HUES6 (cell line): Measurements from ENCODE around the gene LPCAT1.
"Not testable (repeated sequence)": the region's sequence is repeated elsewhere in the genome, so short reads cannot be mapped to it uniquely, and the experiment has no call there.

Experiments
- H3K27ac ChIP-seq: 2 replicates; pipeline ENCODE4 v1.7.0; 2013; ENCODE audit warnings: low read depth, mild to moderate bottlenecking, low read length, inconsistent platforms
- H3K27me3 ChIP-seq: 2 replicates; pipeline ENCODE4 v1.6.1; 2013; ENCODE audit warnings: low read length; ENCODE audit not compliant: control insufficient read depth, insufficient read depth
- H3K36me3 ChIP-seq: 2 replicates; pipeline ENCODE4 v1.6.1; 2013; ENCODE audit warnings: low read length; ENCODE audit not compliant: control insufficient read depth, insufficient read depth
- H3K4me1 ChIP-seq: 2 replicates; pipeline ENCODE4 v1.6.1; 2013; ENCODE audit warnings: low read length; ENCODE audit not compliant: control insufficient read depth, insufficient read depth
- H3K4me3 ChIP-seq: 2 replicates; pipeline ENCODE4 v1.5.1; 2013; ENCODE audit warnings: low read depth, low read length
- H3K9ac ChIP-seq: one replicate; pipeline ENCODE4 v1.6.1; 2013; ENCODE audit warnings: mild to moderate bottlenecking, low read length
- H3K9me3 ChIP-seq: 2 replicates; pipeline ENCODE4 v1.6.1; 2013; ENCODE audit warnings: low read depth, low read length; ENCODE audit not compliant: control insufficient read depth, insufficient read depth

The LPCAT1 gene

DNA sequence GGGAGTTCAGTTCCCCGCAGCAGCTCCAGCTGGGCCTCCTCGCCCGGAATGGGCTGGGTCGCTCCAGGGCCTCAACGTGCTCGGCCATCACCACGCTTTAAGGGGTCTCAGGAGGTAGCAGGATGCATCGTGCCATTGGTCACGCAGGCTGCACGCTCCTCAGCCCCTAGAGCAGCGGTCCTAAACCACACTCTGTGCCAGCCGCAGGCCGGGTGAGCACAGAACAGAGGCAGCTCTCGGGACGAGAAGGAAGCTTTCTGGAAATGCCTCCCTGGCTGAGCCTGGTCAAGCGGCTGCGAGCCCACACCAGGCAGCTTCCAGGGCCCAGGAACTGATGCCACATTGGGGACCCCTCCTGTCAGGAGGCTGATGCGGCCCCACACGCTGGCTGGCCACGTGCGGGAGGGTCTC, 39.3 kb upstream of the LPCAT1 start:
- Histone ChIP-seq H3K27ac (no peak overlapping the region), H3K27me3 (no peaks in the 10 kb centered on the region), H3K4me3 (no peak overlapping the region), H3K36me3 (peaks cover 5% of the 10 kb centered on the region; the same call in 1 of the 2 replicates), H3K9ac (no peak overlapping the region), H3K9me3 (peaks cover 6% of the 10 kb centered on the region; the same call in 1 of the 2 replicates), H3K4me1 (no peaks in the 10 kb centered on the region)

DNA sequence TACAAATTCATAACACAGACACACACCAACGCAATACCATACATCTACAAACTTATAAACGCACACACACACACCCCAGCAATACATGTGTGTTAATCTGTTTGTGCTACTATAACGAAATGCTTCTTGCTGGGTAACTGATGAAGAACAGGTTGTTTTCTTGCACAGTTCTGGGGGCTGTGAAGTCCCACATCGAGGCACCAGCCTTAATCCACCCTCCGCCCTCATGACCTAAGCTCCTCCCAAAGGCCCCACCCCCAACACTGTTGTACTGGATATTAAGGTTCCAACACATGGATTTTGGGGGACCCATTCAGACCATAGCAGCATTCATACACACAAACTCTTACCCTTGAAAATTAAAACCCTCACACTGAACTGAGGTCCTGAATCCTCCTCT, 38.8 kb upstream of the LPCAT1 start:
- Histone ChIP-seq H3K27me3 (no peaks in the 10 kb centered on the region), H3K36me3 (0 out of 2 replicates have a peak, but pooled peaks cover 1% of the 10 kb centered on the region), H3K9me3 (peaks cover 6% of the 10 kb centered on the region; the same call in 1 of the 2 replicates), H3K4me1 (no peaks in the 10 kb centered on the region), H3K27ac (no peak overlapping the region), H3K4me3 (no peak overlapping the region), H3K9ac (no peak overlapping the region)

DNA sequence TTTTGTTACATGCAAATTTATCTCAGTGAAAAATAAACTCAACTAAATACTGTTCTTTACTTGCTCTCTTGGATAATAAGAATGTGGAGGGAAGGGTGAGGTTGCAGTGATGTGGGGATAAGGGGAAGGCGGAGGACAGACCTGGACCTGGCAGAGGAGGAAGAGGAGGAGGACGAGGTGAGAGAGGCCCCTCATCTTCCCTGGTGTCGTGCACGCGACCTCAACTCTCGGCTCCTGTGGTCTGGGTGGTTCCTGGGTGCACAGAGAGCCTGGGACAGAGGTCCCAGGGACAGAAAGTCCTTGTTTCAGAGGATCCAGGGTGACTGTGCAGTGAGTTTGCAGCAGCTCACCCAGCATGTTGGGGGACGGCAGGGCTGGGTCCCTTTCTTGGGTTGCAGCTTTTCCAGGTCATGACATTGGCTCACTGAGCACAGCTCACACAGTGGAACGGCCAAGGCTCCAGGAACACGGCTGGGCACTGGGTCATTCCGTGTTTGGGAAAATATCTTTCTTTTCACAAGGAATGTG, 37.7 kb upstream of the LPCAT1 start:
- Histone ChIP-seq H3K9ac (no peak overlapping the region), H3K4me1 (no peaks in the 10 kb centered on the region), H3K36me3 (no peaks in the 10 kb centered on the region), H3K27ac (no peak overlapping the region), H3K9me3 (peaks cover 6% of the 10 kb centered on the region; the same call in 1 of the 2 replicates), H3K4me3 (no peak overlapping the region), H3K27me3 (no peaks in the 10 kb centered on the region)

- not testable (repeated sequence) for H3K4me1 ChIP-seq, H3K27ac ChIP-seq, H3K4me3 ChIP-seq, H3K36me3 ChIP-seq, H3K9me3 ChIP-seq, H3K27me3 ChIP-seq, H3K9ac ChIP-seq
Measured at GRCh38 chr5:1560499-1560898, 36.7 kb upstream of the LPCAT1 start.

- Histone ChIP-seq H3K27me3 (no peaks in the 10 kb centered on the region), H3K4me3 (no peak overlapping the region), H3K9me3 (peaks cover 6% of the 10 kb centered on the region; the same call in 1 of the 2 replicates), H3K36me3 (no peaks in the 10 kb centered on the region), H3K27ac (no peak overlapping the region), H3K4me1 (no peaks in the 10 kb centered on the region), H3K9ac (no peak overlapping the region)
Measured at GRCh38 chr5:1558944-1559343, 35.2 kb upstream of the LPCAT1 start.

GRCh38 chr5:1557114-1557873, 33.5 kb upstream of the LPCAT1 start:
- Histone ChIP-seq H3K27ac (no peak overlapping the region), H3K27me3 (no peaks in the 10 kb centered on the region), H3K4me3 (no peak overlapping the region), H3K9ac (no peak overlapping the region), H3K4me1 (no peaks in the 10 kb centered on the region), H3K9me3 (peaks cover 6% of the 10 kb centered on the region; the same call in 1 of the 2 replicates), H3K36me3 (no peaks in the 10 kb centered on the region)

GRCh38 chr5:1555808-1556731, 32.3 kb upstream of the LPCAT1 start:
- Histone ChIP-seq H3K27ac (no peak overlapping the region), H3K36me3 (no peaks in the 10 kb centered on the region), H3K4me1 (no peaks in the 10 kb centered on the region), H3K27me3 (no peaks in the 10 kb centered on the region), H3K9me3 (peaks cover 6% of the 10 kb centered on the region; the same call in 1 of the 2 replicates), H3K9ac (no peak overlapping the region), H3K4me3 (no peak overlapping the region)

DNA sequence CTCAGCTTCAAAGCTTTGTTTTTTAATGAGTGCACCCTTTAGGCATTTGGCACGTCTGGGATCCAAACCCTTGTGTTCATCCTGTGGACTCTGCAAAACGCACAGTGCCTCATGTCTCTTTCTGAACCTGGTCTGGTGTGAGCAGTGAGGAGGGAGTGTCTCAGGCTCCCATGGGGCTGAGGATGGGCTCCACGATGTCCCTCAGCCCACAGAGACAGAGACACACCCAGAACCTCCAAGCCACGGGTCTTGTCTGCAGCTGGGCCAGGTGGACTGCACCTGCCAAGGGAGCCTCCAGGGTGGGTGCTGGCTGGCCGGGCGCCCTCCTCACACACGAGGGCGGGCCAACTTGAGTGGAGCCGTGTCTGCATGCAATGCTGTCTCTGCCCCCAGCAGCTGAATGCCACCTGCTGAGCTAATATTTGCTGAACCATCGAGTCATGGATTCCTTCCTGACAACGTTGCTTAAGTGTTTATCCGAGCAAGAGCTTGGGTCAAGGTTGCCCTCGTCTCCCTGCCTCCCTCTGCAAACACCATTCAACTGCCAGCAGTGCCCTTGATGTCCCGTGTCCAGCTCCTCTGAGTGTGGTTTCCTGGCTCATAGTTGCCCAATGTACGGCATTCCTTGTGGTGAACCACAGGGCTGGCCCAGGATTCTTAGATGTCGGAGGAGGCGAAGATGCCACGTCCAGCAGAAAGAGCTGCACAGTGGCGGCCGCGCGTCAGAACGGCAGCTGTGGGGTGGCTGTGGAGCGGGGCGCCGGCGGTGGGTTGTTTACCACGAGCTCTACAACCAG, 31.4 kb upstream of the LPCAT1 start:
- no peaks in the 10 kb centered on the region for H3K36me3 ChIP-seq
- no peak overlapping the region for H3K27ac ChIP-seq
- H3K9me3 ChIP-seq, result peaks cover 4% of the 10 kb centered on the region; the same call in 1 of the 2 replicates
- no peaks in the 10 kb centered on the region for H3K4me1 ChIP-seq
- no peaks in the 10 kb centered on the region for H3K27me3 ChIP-seq
- H3K9ac ChIP-seq, result no peak overlapping the region
- H3K4me3 ChIP-seq, result no peak overlapping the region

DNA sequence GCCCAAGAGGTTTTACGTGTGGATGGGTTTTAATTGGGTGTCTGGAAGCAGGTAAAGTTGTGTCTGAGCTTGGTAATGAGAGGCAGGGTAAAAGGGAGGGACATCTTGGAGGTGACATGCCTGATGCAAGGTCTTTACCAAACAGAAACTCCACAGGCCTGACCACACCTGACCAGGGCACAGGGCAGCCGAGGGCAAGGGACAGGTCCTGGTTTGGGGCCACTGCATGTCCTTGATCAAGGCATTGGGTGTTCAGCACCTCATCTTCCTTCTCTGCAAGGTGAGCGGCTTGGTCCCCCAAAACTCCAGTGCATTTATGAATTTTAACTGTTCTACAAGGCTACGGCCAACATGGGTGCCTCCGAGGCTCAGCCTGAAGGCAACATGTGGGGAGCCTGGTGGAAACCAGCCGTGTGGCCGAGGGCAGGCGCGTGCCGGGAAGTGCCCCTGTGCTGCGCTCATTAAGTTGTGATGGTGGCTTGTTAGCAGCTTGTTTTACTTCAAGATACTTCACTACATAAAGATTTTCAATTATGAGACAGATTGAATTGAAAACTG, 30.7 kb upstream of the LPCAT1 start:
- no peaks in the 10 kb centered on the region for H3K36me3 ChIP-seq
- no peaks in the 10 kb centered on the region for H3K27me3 ChIP-seq
- H3K4me3 ChIP-seq, result no peak overlapping the region
- no peaks in the 10 kb centered on the region for H3K4me1 ChIP-seq
- H3K9me3 ChIP-seq, result no peaks in the 10 kb centered on the region
- H3K27ac ChIP-seq, result no peak overlapping the region
- H3K9ac ChIP-seq, result no peak overlapping the region
